A549 treated with CpdA at 1 μM for 4 hours (cell line): ENCODE results near the gene BEST3. TPM values are rescaled to one million over a fixed set of nuclear protein-coding genes. Genes with fewer than 3 reads are reported as not detected.

Source experiments
- total RNA-seq: library from RNA; stranded (reverse); fragments of 200-300 nt; extraction: Qiagen RNA extraction; gene quantifications from 5 replicates; pipeline ENCODE4 v1.2.3, GENCODE V29; 2022; ENCODE audit warnings: low read depth

The BEST3 gene
- total RNA-seq, result 0.59 to 1.8 TPM (median 1.1 TPM) in 5 replicates

DNA sequence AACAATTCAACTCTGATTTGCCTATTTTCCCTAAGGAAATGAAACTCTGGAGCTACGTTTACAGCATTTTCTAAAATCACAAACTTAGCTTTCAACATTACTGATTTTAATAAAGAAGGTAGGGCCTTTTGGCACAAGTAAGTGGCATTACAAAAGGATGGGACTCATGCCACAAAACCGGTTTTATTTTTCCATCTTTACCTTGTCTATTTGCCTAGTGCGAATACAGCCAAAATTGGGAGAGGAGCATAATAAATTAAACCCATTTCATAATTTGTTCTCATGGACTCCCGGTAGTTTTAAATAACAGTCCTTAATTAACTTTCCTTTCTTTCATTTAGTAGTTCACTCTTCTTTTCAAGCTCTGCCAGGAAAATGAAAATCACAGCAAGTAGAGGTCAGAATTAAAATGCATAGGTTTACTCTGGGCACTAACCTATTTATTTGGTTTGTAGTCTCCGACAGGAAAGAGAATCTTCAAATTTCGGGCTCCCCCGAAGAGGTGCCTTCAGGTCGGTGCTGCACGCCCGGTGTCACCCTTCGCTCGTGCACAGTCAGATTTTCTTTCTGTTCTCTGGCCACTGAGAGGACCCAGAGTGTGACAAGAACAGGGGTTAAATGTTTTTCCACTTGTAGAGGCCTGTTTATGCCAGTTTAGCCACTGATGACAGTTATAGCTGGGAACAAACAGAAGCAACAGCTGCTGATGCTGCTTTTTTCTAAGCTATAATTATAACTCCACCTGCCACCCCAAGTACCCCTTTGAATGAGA lies at the start of gene BEST3:
TSS of gene BEST3 (minus strand) at position 535 of the 772 bp plus-strand sequence. CDS start 1,505 bp downstream, outside the sequence.

DNA sequence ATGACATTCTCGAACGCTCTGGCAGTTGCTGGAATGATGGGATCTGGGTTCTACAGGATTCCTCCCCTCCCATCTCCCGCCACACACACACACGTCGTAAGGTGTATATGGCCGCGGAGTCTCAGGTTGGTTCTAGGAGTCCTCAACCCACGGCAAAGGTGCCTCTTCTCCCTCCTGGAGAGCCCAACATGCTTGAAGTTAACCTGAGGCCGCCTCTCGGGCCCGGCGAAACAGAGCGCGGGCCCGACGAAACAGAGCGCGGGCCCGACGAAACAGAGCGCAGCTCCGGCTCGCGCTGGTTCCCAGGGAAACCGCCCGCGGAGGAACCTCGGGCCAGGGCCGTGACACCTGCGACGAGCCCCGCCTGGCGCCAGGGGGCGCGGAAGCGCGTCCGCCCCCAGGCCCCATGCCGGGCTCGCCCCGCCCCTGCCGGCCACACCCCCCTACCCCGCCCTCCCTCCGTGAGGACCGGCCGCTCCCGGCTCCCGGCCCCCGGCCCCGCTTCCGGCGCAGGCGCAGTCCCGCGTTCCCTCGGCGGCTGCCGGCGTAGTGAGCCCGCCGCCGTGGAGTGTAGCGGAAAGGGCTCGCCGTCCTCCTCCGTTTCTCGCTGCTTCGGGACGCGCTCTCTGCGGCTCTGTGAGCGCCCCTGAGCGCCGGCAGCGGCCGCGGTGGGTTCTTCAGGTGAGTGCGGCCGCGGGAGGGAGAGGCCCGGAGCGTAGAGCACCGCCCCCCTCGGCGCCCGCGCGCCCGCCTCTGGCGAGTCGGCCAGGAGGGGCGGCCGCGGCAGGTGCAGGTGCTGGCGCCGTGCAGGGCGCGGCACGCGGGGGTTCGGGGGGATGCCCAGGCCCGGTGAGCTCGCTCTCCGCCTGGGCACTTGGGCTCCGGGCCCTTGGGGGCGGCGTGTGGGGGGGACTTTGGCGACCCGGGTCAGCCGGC lies 39.5 kb upstream of the BEST3 start, which contains the start of gene RAB3IP:
TSS of gene RAB3IP (plus strand) at position 510 of the 936 bp plus-strand sequence. CDS start 16,549 bp downstream, outside the sequence.

DNA sequence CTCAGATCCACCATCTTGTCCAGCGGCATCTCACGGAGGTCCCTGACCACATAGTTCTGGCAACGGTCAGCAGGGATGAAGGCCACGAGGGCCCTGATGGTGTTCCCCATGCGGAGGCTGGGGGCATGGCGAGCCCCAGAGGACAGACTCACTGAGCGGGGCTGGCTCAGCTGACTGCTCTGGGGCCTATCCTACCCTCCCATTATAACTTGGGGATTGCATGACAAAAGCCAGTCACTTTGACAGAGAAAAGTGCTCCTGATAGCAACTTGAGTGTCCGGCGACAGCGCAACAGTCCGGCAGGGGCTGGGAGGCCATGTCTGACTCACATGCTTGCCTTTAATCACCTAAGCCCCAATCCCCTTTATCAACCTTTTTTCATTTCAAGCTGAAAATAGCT lies 88.4 kb downstream of the BEST3 start, which contains the start of gene LRRC10:
TSS of gene LRRC10 (minus strand) at position 179 of the 400 bp plus-strand sequence. CDS start at position 110, 69 bp downstream.

Other genes starting within 250 kb of the BEST3 start
- gene FRS2, start 228.9 kb downstream of the BEST3 start, total RNA-seq, result 8.9 to 12.7 TPM (median 10.3 TPM) in 5 replicates
- 284 to 390 TPM (median 299 TPM) in 5 replicates for gene CCT2, start 113.8 kb downstream of the BEST3 start, total RNA-seq
- gene LRRC10, start 88.4 kb downstream of the BEST3 start, total RNA-seq, result not detected in 5 replicates
- gene RAB3IP, start 39.6 kb upstream of the BEST3 start, total RNA-seq, result 10.9 to 14.4 TPM (median 12.4 TPM) in 5 replicates
- 0.03 TPM in 1 of 5 replicates, not detected in the others for gene MYRFL, start 125.9 kb upstream of the BEST3 start, total RNA-seq